ENCODE results near the gene DOCK1.

Gene DOCK1

DNA sequence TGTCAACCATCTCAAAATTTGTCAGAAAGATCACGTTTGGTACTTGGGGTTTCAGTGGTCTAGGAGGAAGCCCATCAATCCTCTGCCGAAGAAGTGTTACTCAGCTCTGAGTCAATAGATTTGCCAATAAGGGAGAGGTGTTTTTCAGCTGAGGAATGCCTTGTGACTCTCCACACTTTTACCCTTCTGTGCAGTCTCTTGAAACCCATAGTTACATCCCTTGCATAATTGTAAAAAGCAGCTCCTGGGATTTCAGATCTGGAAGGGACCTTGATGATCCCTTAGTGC lies 243.6 kb downstream of the DOCK1 start:
- no peak for DNase-seq

GRCh38 chr10:127149501-127150081 lies 244.4 kb downstream of the DOCK1 start:
- DNase-seq, result no peak

GRCh38 chr10:127150136-127150535 lies 244.9 kb downstream of the DOCK1 start:
- no peak for DNase-seq

- DNase-seq, result no peak
These were observed 246.3 kb downstream of the DOCK1 start for GRCh38 chr10:127151541-127151940.

DNA sequence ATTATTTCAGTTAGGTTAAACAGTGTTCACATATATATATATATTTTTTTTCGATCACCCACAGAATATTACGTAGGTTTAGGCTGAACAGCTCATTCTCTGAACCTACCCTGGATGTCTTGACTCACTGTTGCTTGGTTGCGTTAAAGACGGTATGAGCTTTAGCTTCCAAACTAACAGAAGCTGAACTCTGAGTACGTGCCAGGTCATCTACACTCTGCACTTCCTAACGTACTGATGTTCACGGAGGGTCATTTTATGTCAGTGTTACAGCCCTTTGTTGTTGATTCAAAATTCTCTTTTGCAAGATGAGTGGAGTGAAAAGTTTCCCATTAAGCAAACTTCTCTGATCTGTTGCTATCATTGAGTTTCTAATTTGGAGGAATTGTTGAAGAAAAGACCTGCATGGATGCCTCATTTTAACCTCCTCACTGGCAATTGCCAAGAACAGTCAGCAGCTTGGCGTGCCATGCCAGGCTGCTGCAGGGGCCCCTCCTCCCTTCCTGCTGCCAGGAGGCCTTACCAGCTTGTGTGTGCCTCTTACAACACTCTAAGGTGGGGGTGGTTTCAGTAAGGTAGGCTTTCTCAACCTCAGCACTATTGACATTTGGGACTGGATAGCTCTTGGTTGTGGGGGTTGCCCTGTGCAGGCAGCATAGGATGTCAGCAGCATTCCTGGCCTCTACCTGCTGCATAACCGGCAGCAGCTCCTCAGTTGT lies 246.9 kb downstream of the DOCK1 start:
- DNase-seq, result no peak

- no peak for DNase-seq
These were observed 248.0 kb downstream of the DOCK1 start for GRCh38 chr10:127153181-127153580.

DNA sequence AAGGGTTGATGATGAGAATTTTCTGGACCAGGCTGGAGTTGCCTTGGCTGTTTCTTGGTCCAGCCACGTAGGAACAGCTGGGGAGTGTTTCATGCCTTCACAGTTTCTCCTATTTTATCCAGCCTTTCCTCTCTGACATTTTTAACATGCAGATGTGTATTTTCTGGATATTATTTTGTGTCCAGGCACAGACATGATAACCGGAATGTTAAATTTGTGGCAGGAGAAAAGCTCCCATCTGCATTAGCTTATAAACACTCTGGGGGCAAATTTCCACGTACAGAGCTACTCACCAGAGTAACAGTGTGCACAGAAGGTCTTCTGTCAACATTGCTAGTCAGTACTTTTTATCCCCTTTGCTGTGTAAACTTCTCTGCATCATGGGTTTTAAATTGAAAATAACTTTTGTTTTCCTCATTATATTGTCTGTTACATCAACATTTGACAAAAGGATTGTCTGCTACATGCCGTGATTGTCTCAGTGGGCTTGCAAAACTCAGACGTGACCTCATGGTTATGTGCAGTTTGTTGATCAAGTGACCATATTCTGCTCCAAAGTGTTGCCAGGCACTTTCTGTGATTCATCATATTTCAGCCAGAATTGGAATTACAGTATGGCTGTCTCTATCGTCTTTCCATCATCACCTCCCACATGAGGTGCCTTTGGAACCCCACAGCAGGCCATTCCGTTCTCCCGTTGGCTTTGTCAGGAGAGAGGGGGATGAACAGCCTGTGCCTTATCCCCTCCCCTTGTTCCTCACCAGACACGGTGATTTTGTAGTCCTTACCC lies 249.8 kb downstream of the DOCK1 start:
- no peak for DNase-seq

DNA sequence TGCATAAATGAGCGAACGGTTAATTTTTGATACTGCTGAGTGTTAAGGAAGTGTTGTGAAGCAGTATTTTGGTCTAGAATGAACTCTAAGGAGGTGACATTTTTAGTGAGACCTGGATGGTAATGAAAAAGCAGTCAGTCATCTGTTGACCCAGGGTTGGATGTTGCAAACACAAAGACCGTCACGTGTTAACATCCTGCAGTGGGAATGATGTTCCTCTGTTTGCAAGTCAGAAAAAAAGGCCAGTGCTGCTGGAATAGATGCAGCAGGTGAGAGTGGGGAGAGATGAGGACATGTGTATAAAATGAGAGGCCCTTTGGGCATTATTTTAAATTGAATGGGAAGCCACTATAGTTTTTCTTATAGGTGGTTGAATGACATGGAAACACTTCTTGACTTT lies 251.9 kb downstream of the DOCK1 start:
- DNase-seq, result no peak

GRCh38 chr10:127157506-127158200 lies 252.4 kb downstream of the DOCK1 start:
- no peak for DNase-seq

DNA sequence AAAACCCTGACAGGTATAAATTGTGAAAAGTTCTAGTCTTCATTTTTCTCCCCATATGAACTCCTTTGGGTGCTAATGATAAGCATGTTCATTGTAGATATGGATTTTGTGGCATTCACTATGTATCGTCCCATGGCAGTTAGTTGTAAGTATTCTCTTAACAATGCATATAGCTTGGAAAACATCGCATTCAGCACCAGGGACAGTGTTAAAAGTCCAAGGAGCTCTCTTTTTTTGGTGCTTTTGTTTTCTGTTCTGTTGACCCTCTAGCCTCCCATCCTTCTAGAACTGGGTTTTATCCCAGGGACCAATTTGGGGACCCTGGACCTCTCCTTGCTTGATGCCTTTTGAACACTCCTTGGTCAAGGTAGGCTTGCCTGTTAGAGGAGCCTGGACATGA lies 253.4 kb downstream of the DOCK1 start:
- no peak for DNase-seq

- DNase-seq, result no peak
These were observed 254.5 kb downstream of the DOCK1 start for GRCh38 chr10:127159648-127160245.

DNA sequence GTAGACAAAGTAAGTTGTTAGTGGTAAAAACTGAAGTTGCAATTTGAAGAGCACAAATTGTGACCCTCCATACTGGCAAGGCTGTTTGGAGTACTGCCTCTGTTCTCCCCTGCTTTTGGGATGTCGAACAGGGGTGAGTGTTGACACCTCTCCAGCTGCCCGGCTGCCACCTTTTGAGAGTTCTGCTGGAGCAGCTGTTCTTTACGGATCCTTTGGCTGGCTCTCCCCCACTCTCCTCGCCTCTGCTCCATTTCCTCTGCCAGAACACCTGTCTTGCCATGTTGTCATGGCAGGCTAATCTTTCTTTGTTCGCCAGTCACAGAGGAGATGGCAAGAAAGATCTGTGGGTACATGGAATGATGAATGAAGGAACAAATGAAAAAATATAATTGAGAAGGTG lies 256.3 kb downstream of the DOCK1 start:
- no peak for DNase-seq

DNA sequence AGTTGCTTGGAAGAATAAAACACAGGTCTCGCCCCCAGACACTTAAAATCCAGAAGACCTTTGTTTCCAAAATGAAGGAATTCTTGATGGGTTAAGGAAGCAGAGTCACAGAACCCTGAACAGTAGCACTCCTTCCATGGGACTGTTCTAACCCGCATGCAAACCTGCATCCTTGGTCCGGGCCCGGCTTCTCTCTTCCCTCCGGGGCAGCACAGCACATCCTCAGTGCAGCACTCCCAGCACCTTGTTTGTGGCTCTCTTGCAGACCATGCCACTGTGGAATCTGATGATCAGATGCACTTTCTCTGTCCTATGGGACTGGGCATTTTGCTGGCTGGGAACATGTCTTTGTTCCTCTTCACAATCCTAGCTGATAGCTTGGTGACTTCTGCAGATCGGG lies 257.6 kb downstream of the DOCK1 start:
- no peak for DNase-seq

DNA sequence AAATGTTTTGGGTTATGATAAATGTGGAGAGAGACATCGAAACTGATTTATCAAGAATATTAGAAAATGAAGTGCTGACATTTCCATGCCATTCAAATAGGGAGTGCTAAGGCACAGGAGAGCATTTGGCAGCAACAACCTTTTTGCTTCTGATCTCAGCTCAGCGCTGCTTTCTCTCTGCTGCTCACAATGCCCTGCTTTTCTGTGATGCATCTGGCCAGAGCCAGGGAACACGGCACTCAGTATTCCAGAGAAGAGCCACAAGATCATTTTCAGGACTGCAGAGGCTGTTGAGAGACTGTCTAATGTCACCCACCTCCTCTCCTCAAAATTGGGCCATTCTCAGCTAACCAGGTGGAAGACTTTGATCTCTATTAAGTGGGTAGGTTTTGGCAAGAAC lies 263.0 kb downstream of the DOCK1 start:
- no peak for DNase-seq

- DNase-seq, result no peak
These were observed 269.6 kb downstream of the DOCK1 start for GRCh38 chr10:127174866-127175265.

DNA sequence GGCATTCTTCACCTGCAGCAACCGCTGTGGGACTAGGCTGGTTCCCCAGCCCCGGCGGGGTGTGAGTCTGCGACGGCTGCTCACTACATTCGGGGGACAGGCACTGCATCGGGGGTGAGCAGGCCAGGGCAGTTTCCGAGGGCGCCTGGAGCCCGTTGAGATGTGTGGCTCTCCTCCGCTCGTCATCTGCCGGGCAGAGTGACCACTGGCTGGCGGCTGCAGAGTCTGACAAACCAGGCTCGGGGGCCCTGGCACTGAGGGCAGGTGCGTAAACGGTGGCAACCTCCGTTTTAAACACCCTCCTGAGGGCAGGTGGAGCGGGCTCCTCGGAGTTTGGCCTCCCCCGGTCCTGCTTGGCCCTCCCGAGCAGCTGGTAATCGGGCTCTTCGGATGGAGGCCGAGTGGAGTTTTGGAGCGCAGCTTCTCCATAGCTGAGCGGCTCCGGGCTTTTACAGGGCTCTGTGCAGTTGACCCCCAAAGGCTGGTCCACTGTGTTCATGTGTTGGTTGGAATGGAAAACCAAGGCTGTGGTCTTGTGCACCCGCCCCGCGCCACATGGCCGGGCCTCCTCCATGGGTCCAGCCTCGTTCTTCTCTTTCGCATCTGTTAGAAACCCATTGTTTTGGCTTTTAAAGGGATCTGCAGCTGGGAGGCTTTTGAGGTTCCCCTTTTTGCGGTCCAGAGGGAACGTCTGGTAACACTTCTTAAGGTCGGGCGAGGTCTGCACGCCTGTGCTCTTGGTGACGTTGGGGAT lies 270.3 kb downstream of the DOCK1 start:
- no peak for DNase-seq

- DNase-seq, result no peak
These were observed 271.4 kb downstream of the DOCK1 start for GRCh38 chr10:127176649-127177048.

DNA sequence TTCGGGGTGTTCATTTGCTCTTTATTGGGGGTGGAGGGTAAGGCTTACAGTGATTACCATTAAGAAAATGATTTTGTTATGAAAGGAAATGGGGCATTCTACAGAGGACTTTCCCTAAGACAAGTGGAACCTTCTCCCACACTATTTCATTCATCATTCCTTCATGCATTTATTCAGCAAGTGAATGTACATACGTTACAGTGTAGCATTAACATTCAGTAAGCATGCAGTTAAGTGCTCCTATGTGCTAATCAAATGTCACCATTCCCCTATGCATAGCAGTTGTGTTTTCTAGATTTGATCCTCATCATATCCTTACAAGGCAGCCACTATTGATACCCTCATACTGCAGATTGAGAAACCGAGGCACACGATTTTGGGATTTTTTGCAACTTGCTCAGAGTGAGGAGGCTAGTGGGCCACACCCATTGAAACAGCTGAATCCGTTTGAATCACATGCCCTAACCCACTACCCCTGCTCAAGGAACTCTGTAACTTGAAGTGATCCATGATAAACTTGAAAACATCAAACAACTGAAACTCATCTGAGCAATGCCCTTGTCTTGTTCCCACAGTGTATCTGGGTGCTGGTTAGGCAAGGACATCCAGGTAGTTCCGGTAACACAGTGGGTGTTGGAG lies 274.5 kb downstream of the DOCK1 start:
- DNase-seq, result no peak

GRCh38 chr10:127182161-127182560 lies 276.9 kb downstream of the DOCK1 start:
- DNase-seq, result no peak

- no peak for DNase-seq
These were observed 279.4 kb downstream of the DOCK1 start for GRCh38 chr10:127184582-127184981.

DNA sequence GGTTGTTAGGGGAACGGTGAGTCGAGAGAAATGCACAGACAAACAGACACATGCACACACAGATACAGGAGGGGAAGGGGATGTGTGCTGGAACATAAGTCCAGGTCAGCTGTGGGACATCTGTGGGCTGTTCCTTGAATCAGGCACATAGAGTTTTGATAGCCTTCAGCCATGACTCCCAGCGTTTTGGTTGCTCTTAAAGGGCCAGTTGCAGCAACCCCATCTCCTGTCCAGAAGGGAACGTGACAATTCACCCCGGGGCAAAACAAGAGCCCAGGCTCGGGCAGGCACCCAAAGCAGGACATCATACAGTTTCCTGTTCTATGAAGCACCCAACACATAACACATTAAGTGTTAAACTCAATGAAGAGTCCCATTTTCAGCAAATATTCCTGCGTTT lies 281.6 kb downstream of the DOCK1 start:
- no peak for DNase-seq

- no peak for DNase-seq
These were observed 284.0 kb downstream of the DOCK1 start for GRCh38 chr10:127189226-127189625.
